Adipose tissue (tissue), 3 donors: Measurements from ENCODE around the gene CENPL. TPM values are rescaled to one million over a fixed set of nuclear protein-coding genes. Genes with fewer than 3 reads are reported as not detected.
A peak's percentile ranks its signal among the peaks of the same experiment; 100 is the strongest.
"Not testable (repeated sequence)": the region's sequence is repeated elsewhere in the genome, so short reads cannot be mapped to it uniquely, and the experiment has no call there.

Source experiments
- H3K27ac ChIP-seq: one replicate; pipeline ENCODE4 v1.5.1; 2013; ENCODE audit warnings: low read depth, low read length
- WGBS, 3 donors: extraction: QIAGEN DNeasy Blood & Tissue Kit; methylation state at CpG; one replicate each; pipeline ENCODE4 v1.1.7; 2013; 5-methylcytosine and 5-hydroxymethylcytosine counted together
- polyA plus RNA-seq, 3 donors: library from polyadenylated mRNA; stranded (reverse); fragments of 200-250 nt; gene quantifications; one replicate each; pipeline ENCODE4 v1.2.3, GENCODE V29; 2013
- donor health status: healthy with polysubstance abuse.
- donor health status: Bipolar disorder and iron deficiency.
- donor health status: healthy.

The CENPL gene
- 1 to 10 TPM; 1.1 to 4.8 (median 2.2) TPM for polyA plus RNA-seq

GRCh38 chr1:173824315-173825081 lies at the start of gene CENPL, which contains the start of gene DARS2:
Gene CENPL, minus strand, starts transcription at chr1:173824883. Its CDS starts 13,584 bp downstream, at chr1:173811299.
Gene DARS2, plus strand, starts transcription at chr1:173824673. Its CDS starts 557 bp downstream, at chr1:173825230.
- 0% methylated on average over 55 of the region's 55 CpGs for WGBS, 3 donors
- H3K27ac ChIP-seq, result peak within 1 kb of the TSS; percentile 45

GRCh38 chr1:173871500-173871899 lies 46.8 kb upstream of the CENPL start:
- no peak overlapping the region for H3K27ac ChIP-seq
- WGBS, 3 donors, result 68 to 96% (median 84%) methylated on average over 2 of the region's 2 CpGs

GRCh38 chr1:173871091-173871490 lies 46.4 kb upstream of the CENPL start:
- no peak overlapping the region for H3K27ac ChIP-seq

DNA sequence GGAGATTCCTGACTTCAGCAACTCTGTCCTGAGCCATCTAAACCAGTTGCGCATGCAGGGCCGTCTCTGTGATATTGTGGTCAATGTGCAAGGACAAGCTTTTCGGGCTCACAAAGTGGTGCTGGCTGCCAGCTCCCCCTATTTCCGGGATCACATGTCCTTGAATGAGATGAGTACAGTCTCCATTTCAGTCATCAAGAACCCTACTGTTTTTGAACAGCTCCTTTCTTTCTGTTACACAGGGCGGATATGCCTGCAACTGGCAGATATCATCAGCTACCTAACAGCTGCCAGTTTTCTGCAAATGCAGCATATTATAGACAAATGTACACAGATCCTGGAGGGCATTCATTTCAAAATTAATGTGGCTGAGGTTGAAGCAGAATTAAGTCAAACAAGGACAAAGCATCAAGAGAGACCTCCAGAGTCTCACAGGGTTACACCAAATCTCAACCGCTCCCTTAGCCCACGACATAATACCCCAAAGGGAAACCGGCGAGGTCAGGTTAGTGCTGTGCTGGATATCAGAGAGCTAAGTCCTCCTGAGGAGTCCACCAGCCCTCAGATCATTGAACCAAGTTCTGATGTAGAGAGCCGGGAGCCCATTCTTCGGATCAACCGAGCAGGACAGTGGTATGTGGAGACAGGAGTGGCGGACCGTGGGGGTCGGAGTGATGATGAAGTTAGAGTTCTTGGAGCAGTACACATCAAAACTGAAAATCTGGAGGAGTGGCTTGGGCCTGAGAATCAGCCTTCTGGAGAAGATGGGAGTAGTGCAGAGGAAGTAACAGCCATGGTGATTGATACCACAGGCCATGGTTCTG lies 45.8 kb upstream of the CENPL start:
- WGBS, 3 donors, result 70 to 72% (median 71%) methylated on average over 15 of the region's 15 CpGs
- no peak overlapping the region for H3K27ac ChIP-seq

More at GRCh38 chr1:173871091-173871490, 46.4 kb upstream of the CENPL start:
- 70 to 90% (median 71%) methylated on average over 5 of the region's 5 CpGs for WGBS, 3 donors

- WGBS, 3 donors, result 1 to 3% (median 1%) methylated on average over 5 of the region's 5 CpGs
- peak overlapping the region; percentile 92 for H3K27ac ChIP-seq
Measured at GRCh38 chr1:173869021-173869359, 44.3 kb upstream of the CENPL start.

- H3K27ac ChIP-seq, result peak within 1 kb of the TSS; percentile 92
- WGBS, 3 donors, result 1% methylated on average over 42 to 52 of the region's 53 CpGs
Measured at GRCh38 chr1:173868266-173869020, 43.8 kb upstream of the CENPL start, which contains the start of gene ZBTB37. Gene ZBTB37, plus strand, starts transcription at chr1:173868380. Its CDS starts 1,846 bp downstream, at chr1:173870226.

- WGBS, 3 donors, result 0% methylated on average over 28 to 29 of the region's 30 CpGs
- peak within 1 kb of the TSS; percentile 92 for H3K27ac ChIP-seq
Measured at GRCh38 chr1:173867753-173868265, 43.1 kb upstream of the CENPL start, which contains the start of gene GAS5. Gene GAS5, minus strand, starts transcription at chr1:173867989.

GRCh38 chr1:173867141-173867752 lies 42.6 kb upstream of the CENPL start:
- peak overlapping the region; percentile 92 for H3K27ac ChIP-seq
- 2 to 6% (median 4%) methylated on average over 32 of the region's 32 CpGs for whole genome bisulfite sequencing, 3 donors

GRCh38 chr1:173866413-173867115 lies 41.9 kb upstream of the CENPL start:
- WGBS, 3 donors, result 9 to 16% (median 15%) methylated on average over 2 of the region's 2 CpGs
- no peak overlapping the region for H3K27ac ChIP-seq

GRCh38 chr1:173865468-173866164 lies 40.9 kb upstream of the CENPL start:
- 21 to 48% (median 35%) methylated on average over 4 of the region's 4 CpGs for WGBS, 3 donors
- no peak overlapping the region for H3K27ac ChIP-seq

- H3K27ac ChIP-seq, result no peak overlapping the region
- WGBS, 3 donors, result 82 to 87% (median 87%) methylated on average over 5 of the region's 5 CpGs
Measured at GRCh38 chr1:173864179-173864867, 39.6 kb upstream of the CENPL start.

DNA sequence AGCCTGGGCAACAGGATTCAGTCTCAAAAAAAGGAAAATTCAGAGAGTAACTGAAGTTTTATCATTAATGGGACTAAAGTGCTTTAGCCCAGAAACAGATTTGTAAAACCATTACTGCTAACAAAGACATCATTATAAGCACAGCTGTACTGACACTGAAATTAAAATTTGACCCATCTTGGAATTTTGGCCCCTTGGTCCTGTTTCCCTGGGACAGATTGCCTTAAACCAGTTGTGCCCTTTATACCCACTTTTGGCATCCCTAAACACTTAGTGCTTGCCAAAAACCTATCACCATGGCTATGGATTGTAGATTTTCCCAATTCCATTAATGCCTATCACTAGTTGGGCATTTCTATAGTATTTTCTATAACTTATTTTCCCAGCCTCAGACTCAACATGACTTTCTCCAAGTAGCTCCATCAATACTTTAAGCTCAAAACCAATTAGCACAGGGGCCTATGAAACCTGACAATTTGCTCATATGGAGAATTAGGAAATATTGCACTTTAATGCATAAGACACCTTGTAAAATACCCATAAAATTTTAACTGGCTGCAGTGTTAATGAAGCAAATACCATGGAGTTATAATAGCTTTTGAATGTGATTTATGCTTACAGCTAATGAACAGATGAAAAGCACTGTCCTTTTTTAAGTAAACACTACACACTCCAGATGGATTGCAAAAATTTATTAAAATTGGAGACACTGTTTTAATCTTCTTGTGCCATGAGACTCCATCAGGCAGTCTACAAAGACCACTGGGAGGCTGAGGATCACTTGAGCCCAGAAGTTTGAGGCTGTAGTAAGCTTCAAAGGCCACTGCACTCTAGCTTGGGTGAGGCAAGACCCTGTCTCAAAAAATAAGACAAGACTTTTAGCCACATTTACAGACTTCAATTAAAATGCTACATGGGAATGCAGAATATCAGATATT lies 38.8 kb upstream of the CENPL start:
- H3K27ac ChIP-seq, result no peak overlapping the region

GRCh38 chr1:173862769-173863223 lies 38.1 kb upstream of the CENPL start:
- WGBS, 3 donors, result 72 to 75% (median 74%) methylated on average over 8 of the region's 8 CpGs
- no peak overlapping the region for H3K27ac ChIP-seq

DNA sequence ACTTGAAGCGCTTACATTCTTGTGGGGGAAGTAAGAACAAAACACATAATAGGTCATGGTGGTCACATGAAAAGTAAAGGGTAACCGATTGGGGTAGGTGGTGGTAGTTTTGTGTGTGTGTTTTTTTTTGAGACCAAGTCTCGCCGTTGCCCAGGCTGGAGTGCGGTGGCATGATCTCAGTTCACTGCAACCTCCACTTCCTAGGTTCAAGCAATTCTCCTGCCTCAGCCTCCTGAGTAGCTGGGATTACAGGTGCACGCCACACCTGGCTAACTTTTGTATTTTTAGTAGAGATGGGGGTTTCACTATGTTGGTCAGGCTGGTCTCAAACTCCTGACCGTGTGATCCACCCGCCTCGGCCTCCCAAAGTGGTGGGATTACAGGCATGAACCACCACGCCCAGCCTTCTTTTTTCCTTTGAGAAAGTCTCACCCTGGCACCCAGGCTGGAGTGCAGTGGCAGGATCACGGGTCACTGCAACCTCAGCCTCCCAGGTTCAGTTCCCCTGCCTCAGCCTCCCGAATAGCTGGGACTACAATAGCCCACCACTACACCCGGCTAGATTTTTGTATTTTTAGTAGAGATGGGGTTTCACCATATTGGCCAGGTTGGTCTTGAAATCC lies 37.6 kb upstream of the CENPL start:
- WGBS, 3 donors, result 85 to 88% (median 87%) methylated on average over 13 of the region's 13 CpGs
- not testable (repeated sequence) for H3K27ac ChIP-seq

DNA sequence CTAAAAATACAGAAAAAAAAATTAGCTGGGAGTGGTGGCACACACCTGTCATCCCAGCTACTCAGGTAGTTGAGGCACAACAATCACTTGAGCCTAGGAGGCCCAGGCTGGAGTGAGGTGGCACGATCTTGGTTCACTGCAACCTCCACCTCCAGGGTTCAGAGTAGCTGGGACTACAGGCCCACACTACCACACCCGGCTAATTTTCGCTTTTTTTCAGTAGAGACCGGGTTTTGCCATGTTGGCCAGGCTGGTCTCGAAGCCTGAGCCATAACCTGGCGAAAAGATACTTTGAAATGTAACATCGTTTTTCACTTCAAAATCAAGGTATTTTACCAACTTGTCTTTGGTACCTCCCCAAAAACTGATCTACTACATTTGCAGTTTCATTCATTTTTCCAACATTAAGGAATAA lies 37.1 kb upstream of the CENPL start:
- no peak overlapping the region for H3K27ac ChIP-seq
- 93 to 95% (median 95%) methylated on average over 7 of the region's 7 CpGs for WGBS, 3 donors
